ENCODE results near the gene PRKAG2. TPM values are rescaled to one million over a fixed set of nuclear protein-coding genes. Genes with fewer than 3 reads are reported as not detected.

Gene PRKAG2
- total and polyA plus RNA-seq, 8 donors, result 12.9 to 34.6 (median 18.0) TPM

- H3K4me3 ChIP-seq, result no peak overlapping the region
Measured at GRCh38 chr7:151837285-151838042, 39.5 kb downstream of the PRKAG2 start.

GRCh38 chr7:151836927-151837205 is 40.0 kb downstream of the PRKAG2 start:
- Histone ChIP-seq H3K36me3 (no peaks in the 10 kb centered on the region), H3K27ac (no peak overlapping the region), H3K27me3 (no peaks in the 10 kb centered on the region), H3K4me1 (peaks cover 0 to 24% of the 10 kb centered on the region in 2 donors), H3K4me3 (no peak overlapping the region), H3K9me3 (no peaks in the 10 kb centered on the region)
- intact Hi-C loops (cut with DNase I), result no loop called here
- ATAC-seq, result no peak
- DNase-seq, result peak in 1 of 4 donors; percentile 68
- TF ChIP-seq, protein P1, sequence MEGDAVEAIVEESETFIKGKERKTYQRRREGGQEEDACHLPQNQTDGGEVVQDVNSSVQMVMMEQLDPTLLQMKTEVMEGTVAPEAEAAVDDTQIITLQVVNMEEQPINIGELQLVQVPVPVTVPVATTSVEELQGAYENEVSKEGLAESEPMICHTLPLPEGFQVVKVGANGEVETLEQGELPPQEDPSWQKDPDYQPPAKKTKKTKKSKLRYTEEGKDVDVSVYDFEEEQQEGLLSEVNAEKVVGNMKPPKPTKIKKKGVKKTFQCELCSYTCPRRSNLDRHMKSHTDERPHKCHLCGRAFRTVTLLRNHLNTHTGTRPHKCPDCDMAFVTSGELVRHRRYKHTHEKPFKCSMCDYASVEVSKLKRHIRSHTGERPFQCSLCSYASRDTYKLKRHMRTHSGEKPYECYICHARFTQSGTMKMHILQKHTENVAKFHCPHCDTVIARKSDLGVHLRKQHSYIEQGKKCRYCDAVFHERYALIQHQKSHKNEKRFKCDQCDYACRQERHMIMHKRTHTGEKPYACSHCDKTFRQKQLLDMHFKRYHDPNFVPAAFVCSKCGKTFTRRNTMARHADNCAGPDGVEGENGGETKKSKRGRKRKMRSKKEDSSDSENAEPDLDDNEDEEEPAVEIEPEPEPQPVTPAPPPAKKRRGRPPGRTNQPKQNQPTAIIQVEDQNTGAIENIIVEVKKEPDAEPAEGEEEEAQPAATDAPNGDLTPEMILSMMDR (IDR thresholded peaks at IDR 0.05), result no peak

More at GRCh38 chr7:151837285-151838042, 39.5 kb downstream of the PRKAG2 start:
- Histone ChIP-seq H3K27me3 (no peaks in the 10 kb centered on the region), H3K4me1 (peaks cover 0 to 24% of the 10 kb centered on the region in 2 donors), H3K36me3 (no peaks in the 10 kb centered on the region), H3K9me3 (no peaks in the 10 kb centered on the region), H3K27ac (peak overlapping the region in 1 of 2 donors; percentile 76)
- DNase-seq (peak in 1 of 4 donors; percentile 75), ATAC-seq (peak; percentile 11)
- intact Hi-C loops (cut with DNase I), result no loop called here
- TF ChIP-seq, protein P1 (IDR thresholded peaks at IDR 0.05), result no peak

- no peak overlapping the region for H3K27ac ChIP-seq
- no peak for ATAC-seq
- TF ChIP-seq, protein P1 (IDR thresholded peaks at IDR 0.05), result no peak
- peaks cover 0 to 24% of the 10 kb centered on the region in 2 donors for H3K4me1 ChIP-seq
- intact Hi-C loops (cut with DNase I), result no loop called here
- no peaks in the 10 kb centered on the region for H3K9me3 ChIP-seq
- DNase-seq, result peak in 1 of 4 donors; percentile 47
- H3K36me3 ChIP-seq, result no peaks in the 10 kb centered on the region
- H3K27me3 ChIP-seq, result no peaks in the 10 kb centered on the region
- H3K4me3 ChIP-seq, result no peak overlapping the region
Measured at GRCh38 chr7:151836191-151836926, 40.6 kb downstream of the PRKAG2 start.

DNA sequence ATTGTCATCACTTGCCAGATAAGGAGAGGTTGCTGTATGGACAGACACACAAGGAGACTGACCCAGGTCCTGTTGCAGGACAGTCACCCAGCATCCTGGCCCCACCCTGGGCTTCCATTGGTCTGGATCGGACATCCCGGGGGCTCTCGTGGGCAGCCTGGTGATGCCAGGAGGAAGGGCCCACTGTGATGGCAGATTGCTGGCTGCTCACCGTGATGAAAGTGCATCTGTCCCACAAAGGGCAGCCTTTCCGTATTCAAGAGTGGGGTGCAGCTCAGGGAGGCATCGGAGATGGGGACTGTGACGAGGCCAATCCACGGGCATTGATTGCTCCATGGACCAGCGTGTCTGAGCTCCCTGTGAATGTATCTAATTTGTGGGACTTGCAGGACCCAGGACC is 41.3 kb downstream of the PRKAG2 start:
- H3K36me3 ChIP-seq, result no peaks in the 10 kb centered on the region
- DNase-seq (peak in 1 of 4 donors; percentile 39), ATAC-seq (no peak)
- no peaks in the 10 kb centered on the region for H3K27me3 ChIP-seq
- no peaks in the 10 kb centered on the region for H3K9me3 ChIP-seq
- TF ChIP-seq, protein P1 (IDR thresholded peaks at IDR 0.05), result no peak
- no peak overlapping the region for H3K27ac ChIP-seq
- H3K4me3 ChIP-seq, result no peak overlapping the region
- intact Hi-C loops (cut with DNase I), result no loop called here
- peaks cover 0 to 24% of the 10 kb centered on the region in 2 donors for H3K4me1 ChIP-seq

All from left lung (tissue), 10 donors.